ENCODE results near the gene PA2G4.
A peak's percentile ranks its signal among the peaks of the same experiment; 100 is the strongest.

The PA2G4 gene

GRCh38 chr12:56084958-56085543 lies 19.3 kb upstream of the PA2G4 start:
- Mint-ChIP-seq H3K4me3 (no peak overlapping the region), H3K36me3 (ENCODE audit: low read depth) (no peaks in the 10 kb centered on the region), H3K9me3 (no peaks in the 10 kb centered on the region), H3K27ac (no peak overlapping the region), H3K27me3 (peaks cover 4% of the 10 kb centered on the region), H3K4me1 (ENCODE audit: low read depth) (peaks cover 7% of the 10 kb centered on the region)

- H3K9me3 Mint-ChIP-seq, result no peaks in the 10 kb centered on the region
- no peak overlapping the region for H3K4me3 Mint-ChIP-seq
- H3K36me3 Mint-ChIP-seq (ENCODE audit: low read depth), result no peaks in the 10 kb centered on the region
- H3K27ac Mint-ChIP-seq, result no peak overlapping the region
- H3K4me1 Mint-ChIP-seq (ENCODE audit: low read depth), result peaks cover 1% of the 10 kb centered on the region
- H3K27me3 Mint-ChIP-seq, result peaks cover 4% of the 10 kb centered on the region
Measured at GRCh38 chr12:56086096-56086495, 18.3 kb upstream of the PA2G4 start.

DNA sequence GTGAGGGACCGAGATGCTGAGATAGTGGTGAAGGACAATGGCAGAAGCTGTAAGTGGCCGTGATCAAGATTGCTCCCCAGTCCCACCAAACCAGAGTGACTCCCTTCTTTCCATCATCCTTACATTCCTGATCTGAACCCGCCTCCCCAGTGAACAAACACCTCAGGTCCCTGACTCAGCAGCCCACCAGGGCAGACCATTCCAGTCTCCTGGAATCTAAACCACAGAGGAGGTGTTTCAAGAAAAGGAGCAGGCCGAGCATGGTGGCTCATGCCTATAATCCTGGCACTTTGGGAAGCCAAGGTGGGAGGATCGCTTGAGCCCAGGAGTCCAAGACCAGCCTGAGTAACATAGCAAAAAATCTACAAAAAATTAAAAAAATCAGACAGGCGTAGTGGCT lies 17.8 kb upstream of the PA2G4 start:
- no peak overlapping the region for H3K27ac Mint-ChIP-seq

DNA sequence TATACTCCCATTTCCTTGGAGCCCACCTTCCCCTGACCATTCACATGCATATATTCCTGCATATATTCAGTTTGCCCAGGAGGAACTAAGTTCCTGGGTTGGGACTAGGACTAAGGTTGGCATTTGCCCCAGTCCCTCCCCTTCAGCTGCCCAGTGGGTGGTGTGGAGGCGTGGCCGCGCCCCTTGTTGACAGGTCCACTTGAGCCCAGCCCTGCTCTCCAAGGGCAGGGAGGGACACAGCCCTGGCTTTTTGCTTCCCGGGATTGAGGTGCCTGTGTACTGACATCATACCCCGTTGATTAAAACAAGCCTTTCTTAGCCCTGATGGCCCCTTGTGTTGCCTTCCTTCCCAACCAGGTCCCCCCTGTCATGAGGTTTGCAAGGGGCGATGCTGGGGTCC lies 17.1 kb upstream of the PA2G4 start:
- Mint-ChIP-seq H3K27me3 (no peaks in the 10 kb centered on the region), H3K36me3 (ENCODE audit: low read depth) (no peaks in the 10 kb centered on the region), H3K4me1 (ENCODE audit: low read depth) (no peaks in the 10 kb centered on the region), H3K4me3 (no peak overlapping the region), H3K9me3 (no peaks in the 10 kb centered on the region), H3K27ac (no peak overlapping the region)

More for the DNA sequence above, 17.8 kb upstream of the PA2G4 start:
- no peaks in the 10 kb centered on the region for H3K9me3 Mint-ChIP-seq
- no peaks in the 10 kb centered on the region for H3K4me1 Mint-ChIP-seq (ENCODE audit: low read depth)
- no peaks in the 10 kb centered on the region for H3K36me3 Mint-ChIP-seq (ENCODE audit: low read depth)
- peaks cover 4% of the 10 kb centered on the region for H3K27me3 Mint-ChIP-seq
- no peak overlapping the region for H3K4me3 Mint-ChIP-seq

DNA sequence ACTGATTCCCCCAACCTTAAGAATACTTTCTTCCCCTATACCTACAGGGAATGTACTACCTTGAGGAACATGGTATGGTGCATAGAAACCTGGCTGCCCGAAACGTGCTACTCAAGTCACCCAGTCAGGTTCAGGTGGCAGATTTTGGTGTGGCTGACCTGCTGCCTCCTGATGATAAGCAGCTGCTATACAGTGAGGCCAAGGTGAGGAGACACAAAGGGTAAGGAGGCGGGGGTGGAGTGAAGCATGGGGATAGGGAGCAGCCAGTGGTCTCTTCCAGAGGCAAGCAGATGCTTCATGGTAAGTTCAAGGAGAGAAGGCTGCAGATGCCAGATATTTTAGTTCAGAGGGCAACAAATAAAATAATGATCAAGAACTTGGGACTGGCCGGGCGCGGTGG lies 6.6 kb upstream of the PA2G4 start:
- H3K36me3 Mint-ChIP-seq (ENCODE audit: low read depth), result no peaks in the 10 kb centered on the region
- no peak overlapping the region for H3K27ac Mint-ChIP-seq
- peaks cover 14% of the 10 kb centered on the region for H3K4me1 Mint-ChIP-seq (ENCODE audit: low read depth)

DNA sequence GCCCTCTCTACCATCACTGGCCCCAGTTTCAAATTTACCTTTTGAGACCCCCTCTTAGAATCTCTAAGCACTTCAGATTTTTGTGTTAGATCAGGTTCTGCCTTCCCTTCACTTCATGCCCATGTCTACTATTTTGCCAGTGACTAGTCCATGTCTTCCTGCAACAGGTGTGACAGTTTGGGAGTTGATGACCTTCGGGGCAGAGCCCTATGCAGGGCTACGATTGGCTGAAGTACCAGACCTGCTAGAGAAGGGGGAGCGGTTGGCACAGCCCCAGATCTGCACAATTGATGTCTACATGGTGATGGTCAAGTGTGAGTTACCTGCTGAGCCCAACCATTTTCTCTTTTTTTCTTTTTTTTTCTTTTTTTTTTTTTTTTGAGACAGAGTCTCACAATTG lies 5.8 kb upstream of the PA2G4 start:
- Mint-ChIP-seq H3K27ac (no peak overlapping the region), H3K4me3 (no peak overlapping the region), H3K27me3 (no peaks in the 10 kb centered on the region), H3K4me1 (ENCODE audit: low read depth) (peaks cover 23% of the 10 kb centered on the region), H3K36me3 (ENCODE audit: low read depth) (no peaks in the 10 kb centered on the region), H3K9me3 (no peaks in the 10 kb centered on the region)

More for the DNA sequence above, 6.6 kb upstream of the PA2G4 start:
- H3K4me3 Mint-ChIP-seq, result no peak overlapping the region
- H3K9me3 Mint-ChIP-seq, result no peaks in the 10 kb centered on the region
- no peaks in the 10 kb centered on the region for H3K27me3 Mint-ChIP-seq

DNA sequence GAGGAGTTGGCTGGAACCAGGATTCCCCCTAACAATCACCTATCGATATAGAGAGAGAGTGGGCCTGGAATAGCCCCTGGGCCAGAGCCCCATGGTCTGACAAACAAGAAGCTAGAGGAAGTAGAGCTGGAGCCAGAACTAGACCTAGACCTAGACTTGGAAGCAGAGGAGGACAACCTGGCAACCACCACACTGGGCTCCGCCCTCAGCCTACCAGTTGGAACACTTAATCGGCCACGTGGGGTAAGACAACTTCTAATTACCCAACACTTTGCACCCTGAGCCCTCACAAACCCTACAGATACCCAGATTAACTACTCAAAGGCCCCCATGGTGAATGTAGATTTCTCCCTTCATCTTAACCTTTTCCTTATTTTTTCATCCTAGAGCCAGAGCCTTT lies 4.6 kb upstream of the PA2G4 start:
- Mint-ChIP-seq H3K4me1 (ENCODE audit: low read depth) (peaks cover 29% of the 10 kb centered on the region), H3K4me3 (no peak overlapping the region), H3K27me3 (no peaks in the 10 kb centered on the region), H3K36me3 (ENCODE audit: low read depth) (peaks cover 5% of the 10 kb centered on the region), H3K27ac (no peak overlapping the region), H3K9me3 (no peaks in the 10 kb centered on the region)

- no peaks in the 10 kb centered on the region for H3K27me3 Mint-ChIP-seq
- peaks cover 15% of the 10 kb centered on the region for H3K36me3 Mint-ChIP-seq (ENCODE audit: low read depth)
- H3K4me3 Mint-ChIP-seq, result no peak overlapping the region
- H3K4me1 Mint-ChIP-seq (ENCODE audit: low read depth), result peaks cover 36% of the 10 kb centered on the region
- H3K27ac Mint-ChIP-seq, result no peak overlapping the region
- H3K9me3 Mint-ChIP-seq, result no peaks in the 10 kb centered on the region
Measured at GRCh38 chr12:56101045-56101444, 3.3 kb upstream of the PA2G4 start.

- H3K36me3 Mint-ChIP-seq (ENCODE audit: low read depth), result peaks cover 31% of the 10 kb centered on the region
- H3K9me3 Mint-ChIP-seq, result no peaks in the 10 kb centered on the region
- H3K4me1 Mint-ChIP-seq (ENCODE audit: low read depth), result peaks cover 51% of the 10 kb centered on the region
- H3K27me3 Mint-ChIP-seq, result no peaks in the 10 kb centered on the region
- peak overlapping the region; percentile 100 for H3K4me3 Mint-ChIP-seq
- H3K27ac Mint-ChIP-seq, result peak overlapping the region; percentile 99
Measured at GRCh38 chr12:56102683-56103065, 1.7 kb upstream of the PA2G4 start.

- Mint-ChIP-seq H3K4me3 (peak overlapping the region; percentile 100), H3K36me3 (ENCODE audit: low read depth) (peaks cover 36% of the 10 kb centered on the region), H3K4me1 (ENCODE audit: low read depth) (peaks cover 51% of the 10 kb centered on the region), H3K27ac (peak overlapping the region; percentile 99), H3K9me3 (no peaks in the 10 kb centered on the region), H3K27me3 (no peaks in the 10 kb centered on the region)
Measured at GRCh38 chr12:56103066-56103711, 1.2 kb upstream of the PA2G4 start.

GRCh38 chr12:56103823-56104108 lies 593 bp upstream of the PA2G4 start:
- Mint-ChIP-seq H3K9me3 (no peaks in the 10 kb centered on the region), H3K27ac (peak overlapping the region; percentile 99), H3K4me3 (peak overlapping the region; percentile 100), H3K27me3 (no peaks in the 10 kb centered on the region), H3K36me3 (ENCODE audit: low read depth) (peaks cover 42% of the 10 kb centered on the region), H3K4me1 (ENCODE audit: low read depth) (peaks cover 56% of the 10 kb centered on the region)

DNA sequence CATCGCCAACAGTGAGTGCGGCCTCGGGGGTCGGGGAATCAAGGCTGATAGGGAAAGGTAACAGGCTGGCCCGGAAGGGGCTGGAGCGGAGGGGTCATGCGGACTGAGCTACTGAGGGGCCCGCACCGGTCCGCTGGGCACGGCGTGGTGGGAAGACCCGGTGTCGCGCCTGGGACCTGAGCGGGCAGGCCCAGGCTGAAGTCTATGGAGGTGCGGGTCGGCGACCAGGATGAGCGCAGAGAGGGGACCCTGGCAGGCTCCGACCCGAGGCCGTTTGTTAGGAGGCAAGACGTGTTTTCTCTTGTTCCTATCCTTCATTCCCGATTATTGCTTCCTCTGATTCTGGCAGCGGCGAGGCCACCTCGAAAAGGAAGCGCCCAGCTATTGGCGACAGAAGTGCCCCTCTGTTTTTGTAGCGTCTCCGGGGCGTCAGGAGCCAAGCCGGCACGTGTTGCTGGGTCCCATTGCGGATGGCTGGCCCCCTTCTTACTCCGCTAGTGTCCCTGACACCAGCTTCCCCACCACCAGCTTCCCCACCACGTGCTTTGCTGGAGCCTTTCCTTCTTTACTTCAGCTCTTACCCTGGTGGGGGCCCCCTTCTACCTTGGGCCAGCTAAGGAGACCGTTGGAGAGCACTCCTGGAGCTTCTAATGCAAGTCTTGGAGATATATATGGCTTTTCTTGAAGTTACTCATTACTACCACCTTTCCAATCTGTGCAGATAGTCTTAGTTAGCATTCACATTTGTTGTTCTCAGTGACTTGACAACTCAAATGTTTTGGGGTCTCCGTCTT lies 653 bp downstream of the PA2G4 start:
- H3K36me3 Mint-ChIP-seq (ENCODE audit: low read depth), result peaks cover 54% of the 10 kb centered on the region
- no peaks in the 10 kb centered on the region for H3K9me3 Mint-ChIP-seq
- peak overlapping the region; percentile 99 for H3K27ac Mint-ChIP-seq
- peaks cover 56% of the 10 kb centered on the region for H3K4me1 Mint-ChIP-seq (ENCODE audit: low read depth)
- H3K27me3 Mint-ChIP-seq, result no peaks in the 10 kb centered on the region
- peak overlapping the region; percentile 100 for H3K4me3 Mint-ChIP-seq

- Mint-ChIP-seq H3K9me3 (no peaks in the 10 kb centered on the region), H3K27ac (peak overlapping the region; percentile 99), H3K4me1 (ENCODE audit: low read depth) (peaks cover 56% of the 10 kb centered on the region), H3K36me3 (ENCODE audit: low read depth) (peaks cover 59% of the 10 kb centered on the region), H3K27me3 (no peaks in the 10 kb centered on the region), H3K4me3 (peak overlapping the region; percentile 100)
Measured at GRCh38 chr12:56105609-56105902, 1.2 kb downstream of the PA2G4 start.

DNA sequence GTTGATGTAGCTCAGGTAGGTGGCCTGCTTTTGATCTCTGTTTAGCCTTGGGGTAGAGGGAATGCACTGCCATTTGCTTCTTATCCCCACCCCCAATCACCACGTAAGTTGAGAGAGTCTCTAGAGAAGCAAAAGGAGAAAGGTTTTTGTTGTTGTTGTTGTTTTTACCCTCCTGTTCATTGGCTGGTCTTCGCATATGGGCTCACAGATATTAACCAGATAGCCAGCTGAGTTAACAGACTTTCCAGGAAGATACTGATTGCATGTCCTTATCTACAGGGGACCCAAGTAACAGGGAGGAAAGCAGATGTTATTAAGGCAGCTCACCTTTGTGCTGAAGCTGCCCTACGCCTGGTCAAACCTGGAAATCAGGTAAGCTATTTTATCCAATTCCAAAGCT lies 2.9 kb downstream of the PA2G4 start:
- Mint-ChIP-seq H3K36me3 (ENCODE audit: low read depth) (peaks cover 75% of the 10 kb centered on the region), H3K9me3 (no peaks in the 10 kb centered on the region), H3K27ac (peak overlapping the region; percentile 99), H3K27me3 (no peaks in the 10 kb centered on the region), H3K4me1 (ENCODE audit: low read depth) (peaks cover 47% of the 10 kb centered on the region), H3K4me3 (peak overlapping the region; percentile 100)

GRCh38 chr12:56110571-56110970 lies 6.2 kb downstream of the PA2G4 start:
- Mint-ChIP-seq H3K27ac (peak overlapping the region; percentile 2), H3K27me3 (no peaks in the 10 kb centered on the region), H3K4me1 (ENCODE audit: low read depth) (peaks cover 37% of the 10 kb centered on the region), H3K36me3 (ENCODE audit: low read depth) (peaks cover 86% of the 10 kb centered on the region), H3K4me3 (no peak overlapping the region), H3K9me3 (no peaks in the 10 kb centered on the region)

Data from stimulated activated naive CD8-positive, alpha-beta T cell treated with anti-CD3 and anti-CD28 coated beads, Interleukin-15, Interleukin-2, amounts not matched to agents 100 ng/mL and 50 ng/mL, for 24 hours (primary cell).